H1 (cell line): ENCODE measurements around the gene SLC6A20. TPM values are rescaled to one million over a fixed set of nuclear protein-coding genes. Genes with fewer than 3 reads are reported as not detected.

ENCODE experiments used
- CTCF ChIA-PET: fragments of 300-600 bp; sonication (Branson Sonifier 250); formaldehyde crosslinking; loops from one replicate; lab custom pipeline; 2021; ENCODE audit not compliant: partially characterized antibody; lab: Charles Lee
- POLR2A ChIA-PET: fragments of 300-600 bp; sonication (Branson Sonifier 250); formaldehyde crosslinking; loops from one replicate; lab custom pipeline; 2021; ENCODE audit warnings: inconsistent platforms; ENCODE audit not compliant: partially characterized antibody; lab: Charles Lee
- DNase-seq, 2 experiments: peaks; one replicate each; pipeline versions ENCODE4 v3.0.0 to v3.0.0-alpha.2; 2010 to 2022; ENCODE audit warnings: low spot score in 2 of 2, low read depth in 1 of 2, mixed read lengths in 1 of 2
- FAIRE-seq: peaks from 2 replicates; lab custom pipeline; 2011; peaks lifted over from hg19 to GRCh38; lab: Jason Lieb, UNC
- H2AFZ ChIP-seq: 2 replicates; pipeline ENCODE4 v1.8.1; 2012; ENCODE audit warnings: low read length, inconsistent platforms
- H2AK5ac ChIP-seq: 2 replicates; pipeline ENCODE4 v1.6.1; 2013; ENCODE audit warnings: low read depth, low read length
- H2BK120ac ChIP-seq: replicated peaks from 2 replicates; pipeline ENCODE3; 2013; ENCODE audit warnings: low read depth, low read length, inconsistent platforms
- H2BK12ac ChIP-seq: 2 replicates; pipeline ENCODE4 v1.6.1; 2013; ENCODE audit warnings: low read depth, low read length
- H2BK15ac ChIP-seq: 2 replicates; pipeline ENCODE4 v1.6.1; 2013; ENCODE audit warnings: low read length
- H2BK20ac ChIP-seq: 2 replicates; pipeline ENCODE4 v1.6.1; 2013; ENCODE audit warnings: low read length
- H2BK5ac ChIP-seq: 2 replicates; pipeline ENCODE4 v1.6.1; 2013; ENCODE audit warnings: low read depth, low read length
- H3K14ac ChIP-seq: 2 replicates; pipeline ENCODE4 v1.6.1; 2013; ENCODE audit warnings: inconsistent platforms; ENCODE audit not compliant: insufficient read length
- H3K18ac ChIP-seq: 2 replicates; pipeline ENCODE4 v1.6.1; 2013; ENCODE audit warnings: low read length; ENCODE audit errors: extremely low read depth
- H3K23ac ChIP-seq: 2 replicates; pipeline ENCODE4 v1.6.1; 2013; ENCODE audit warnings: inconsistent platforms; ENCODE audit not compliant: insufficient read length
- H3K23me2 ChIP-seq: 2 replicates; pipeline ENCODE4 v1.6.1; 2013; ENCODE audit warnings: low read depth, low read length
- H3K27ac ChIP-seq: 2 replicates; pipeline ENCODE4 v1.6.1; 2011; ENCODE audit warnings: low read depth, low read length, inconsistent platforms
- H3K27me3 ChIP-seq, 4 experiments: replicated peaks in 1 of 4; 1 replicate in 1 of 4; 2 replicates in 3 of 4; pipeline versions ENCODE4 v1.6.1 to v1.8.1; 2011 to 2013; ENCODE audit warnings: low read length in 3 of 4, mild to moderate bottlenecking in 3 of 4, inconsistent platforms in 2 of 4, mixed read lengths in 2 of 4, moderate library complexity in 1 of 4; ENCODE audit not compliant: control insufficient read depth in 3 of 4, insufficient read depth in 3 of 4; ENCODE audit errors: extremely low read depth in 1 of 4
- H3K36me3 ChIP-seq, 4 experiments: 2 replicates each; pipeline versions ENCODE4 v1.6.1 to v1.8.1; 2011 to 2013; ENCODE audit warnings: mild to moderate bottlenecking in 4 of 4, low read length in 3 of 4, moderate library complexity in 2 of 4, control low read depth in 1 of 4, inconsistent platforms in 1 of 4; ENCODE audit not compliant: insufficient read depth in 4 of 4, control insufficient read depth in 2 of 4
- H3K4ac ChIP-seq: replicated peaks from 2 replicates; pipeline ENCODE3; 2013; ENCODE audit warnings: low read length, low read depth, mixed read lengths, inconsistent platforms; ENCODE audit not compliant: insufficient read length
- H3K4me1 ChIP-seq, 4 experiments: replicated peaks in 1 of 4; 1 replicate in 1 of 4; 2 replicates in 3 of 4; pipeline versions ENCODE4 v1.6.1 to v1.8.1; 2011 to 2013; ENCODE audit warnings: low read length in 3 of 4, inconsistent platforms in 2 of 4, mixed read lengths in 1 of 4; ENCODE audit not compliant: insufficient read depth in 4 of 4, control insufficient read depth in 3 of 4
- H3K4me2 ChIP-seq, 2 experiments: 2 replicates each; pipeline versions ENCODE4 v1.6.1 to v1.8.1; 2011 to 2013; ENCODE audit warnings: low read depth in 2 of 2, low read length in 2 of 2, control low read depth in 1 of 2, inconsistent platforms in 1 of 2, mild to moderate bottlenecking in 1 of 2; ENCODE audit not compliant: insufficient read depth in 1 of 2
- H3K4me3 ChIP-seq, 4 experiments: fragments of 200-600, 300-600 bp in 1 of 4; sonication (generic), shearing (Covaris generic), sonication (Bioruptor Twin) in 1 of 4; 2 replicates each; pipeline versions ENCODE4 v1.5.1 to v1.8.1; 2011 to 2016; ENCODE audit warnings: low read length in 4 of 4, low read depth in 3 of 4, control low read depth in 2 of 4, inconsistent platforms in 2 of 4, mild to moderate bottlenecking in 2 of 4, mixed read lengths in 1 of 4, moderate library complexity in 1 of 4; ENCODE audit not compliant: insufficient read depth in 2 of 4; ENCODE audit errors: extremely low read depth in 1 of 4
- H3K56ac ChIP-seq: replicated peaks from 2 replicates; pipeline ENCODE3; 2013; ENCODE audit warnings: low read depth, mild to moderate bottlenecking, mixed read lengths, low read length, inconsistent platforms; ENCODE audit not compliant: insufficient read length
- H3K79me1 ChIP-seq: 2 replicates; pipeline ENCODE4 v1.6.1; 2013; ENCODE audit warnings: low read depth, low read length, control low read depth
- H3K79me2 ChIP-seq, 2 experiments: 2 replicates each; pipeline versions ENCODE4 v1.6.1 to v1.8.1; 2012 to 2013; ENCODE audit warnings: low read length in 2 of 2, mild to moderate bottlenecking in 2 of 2, inconsistent platforms in 1 of 2; ENCODE audit not compliant: insufficient read depth in 2 of 2, control insufficient read depth in 1 of 2
- H3K9ac ChIP-seq, 4 experiments: replicated peaks in 1 of 4; 1 replicate in 1 of 4; 2 replicates in 3 of 4; pipeline versions ENCODE4 v1.6.1 to v1.8.1; 2011 to 2013; ENCODE audit warnings: low read depth in 3 of 4, low read length in 3 of 4, control low read depth in 2 of 4, mild to moderate bottlenecking in 2 of 4, moderate library complexity in 2 of 4, inconsistent platforms in 1 of 4; ENCODE audit errors: extremely low read depth in 1 of 4
- H3K9me3 ChIP-seq, 2 experiments: 2 replicates each; pipeline versions ENCODE4 v1.6.1 to v1.8.1; 2012 to 2013; ENCODE audit warnings: mild to moderate bottlenecking in 2 of 2, moderate library complexity in 2 of 2, control low read depth in 1 of 2, inconsistent platforms in 1 of 2, low read depth in 1 of 2, low read length in 1 of 2, mixed read lengths in 1 of 2; ENCODE audit not compliant: insufficient read depth in 2 of 2
- H4K20me1 ChIP-seq, 2 experiments: replicated peaks in 1 of 2; 2 replicates each; pipeline versions ENCODE3 to v1.8.1; 2011 to 2013; ENCODE audit warnings: inconsistent platforms in 2 of 2, low read length in 2 of 2, mild to moderate bottlenecking in 1 of 2; ENCODE audit not compliant: insufficient read depth in 2 of 2, control insufficient read depth in 1 of 2
- H4K5ac ChIP-seq: 2 replicates; pipeline ENCODE4 v1.6.1; 2013; ENCODE audit warnings: low read length, low read depth, mixed read lengths, inconsistent platforms; ENCODE audit not compliant: insufficient read length
- H4K8ac ChIP-seq: 2 replicates; pipeline ENCODE4 v1.8.0; 2013; ENCODE audit warnings: mild to moderate bottlenecking, moderate library complexity, low read length, inconsistent platforms; ENCODE audit not compliant: insufficient read depth; ENCODE audit errors: extremely low read depth
- H4K91ac ChIP-seq: replicated peaks from 2 replicates; pipeline ENCODE3; 2013; ENCODE audit warnings: low read length, mixed read lengths, inconsistent platforms; ENCODE audit not compliant: insufficient read length
- ASH2L ChIP-seq: fragments of 200-600, 300-600 bp; sonication (generic); IDR thresholded peaks from one replicate; pipeline ENCODE4 v1.7.1; 2017; ENCODE audit warnings: low read length
- BRCA1 ChIP-seq: IDR thresholded peaks from 2 replicates; pipeline ENCODE4 v1.6.1; 2012; ENCODE audit warnings: low read depth, low read length, improper control_type of control experiment
- CEBPB ChIP-seq: IDR thresholded peaks from 2 replicates; pipeline ENCODE4 v1.6.1; 2012; ENCODE audit warnings: low read depth, low read length
- CREB1 ChIP-seq: IDR thresholded peaks from 2 replicates; pipeline ENCODE4 v1.6.1; 2012; ENCODE audit warnings: inconsistent platforms
- EGR1 ChIP-seq: IDR thresholded peaks from 2 replicates; pipeline ENCODE4 v1.6.1; 2011; ENCODE audit warnings: low read depth, low read length, borderline replicate concordance
- GTF2F1 ChIP-seq: IDR thresholded peaks from 2 replicates; pipeline ENCODE4 v1.6.1; 2012; ENCODE audit warnings: low read depth, low read length, improper control_type of control experiment, borderline replicate concordance
- NANOG ChIP-seq: IDR thresholded peaks from 2 replicates; pipeline ENCODE4 v1.6.1; 2011; ENCODE audit warnings: low read length, low read depth, mild to moderate bottlenecking, inconsistent platforms; ENCODE audit not compliant: insufficient read depth, poor library complexity, severe bottlenecking
- NRF1 ChIP-seq: IDR thresholded peaks from 2 replicates; pipeline ENCODE4 v1.6.1; 2011; ENCODE audit warnings: mild to moderate bottlenecking, low read depth, low read length, improper control_type of control experiment
- POLR2AphosphoS5 ChIP-seq: IDR thresholded peaks from 2 replicates; pipeline ENCODE4 v1.6.1; 2011; ENCODE audit warnings: low read depth, low read length
- RFX5 ChIP-seq: IDR thresholded peaks from 2 replicates; pipeline ENCODE4 v1.6.1; 2011; ENCODE audit warnings: low read depth, low read length, improper control_type of control experiment, borderline replicate concordance
- SP1 ChIP-seq: IDR thresholded peaks from 2 replicates; pipeline ENCODE4 v1.6.1; 2011; ENCODE audit warnings: low read depth, low read length
- SRF ChIP-seq: IDR thresholded peaks from 2 replicates; pipeline ENCODE4 v1.6.1; 2011; ENCODE audit warnings: mild to moderate bottlenecking, low read depth, low read length, moderate library complexity
- TAF1 ChIP-seq: IDR thresholded peaks from 2 replicates; pipeline ENCODE4 v1.6.1; 2011; ENCODE audit warnings: mild to moderate bottlenecking, low read depth, low read length
- TBP ChIP-seq: IDR thresholded peaks from 2 replicates; pipeline ENCODE4 v1.6.1; 2011; ENCODE audit warnings: low read depth, low read length, improper control_type of control experiment
- TCF12 ChIP-seq: IDR thresholded peaks from 2 replicates; pipeline ENCODE4 v1.6.1; 2011; ENCODE audit warnings: low read depth, mild to moderate bottlenecking, low read length
- WGBS, 2 experiments: shearing (Covaris generic) in 1 of 2; methylation state at CpG; one replicate each; pipeline versions ENCODE4 v1.1.6 to v1.1.7; 2013 to 2015; ENCODE audit warnings: low lambda C conversion rate in 2 of 2, mixed read lengths in 2 of 2, inconsistent platforms in 1 of 2, low coverage in 1 of 2, missing lambda C conversion rate in 1 of 2; ENCODE audit not compliant: insufficient replicate concordance in 2 of 2, insufficient coverage in 1 of 2, insufficient read length in 1 of 2; ENCODE audit errors: extremely low coverage in 1 of 2, missing lambda C conversion rate in 1 of 2; 5-methylcytosine and 5-hydroxymethylcytosine counted together
- polyA plus RNA-seq, 7 experiments: library from polyadenylated mRNA; depleted of rRNA in 3 of 7; stranded (reverse) in 5 of 7; unstranded in 2 of 7; fragments of >200 nt in 5 of 7; fragments of 200-250 nt in 2 of 7; gene quantifications; 1 replicate in 5 of 7; 2 replicates in 1 of 7; 4 replicates in 1 of 7; pipeline versions ENCODE4 v1.2.1 to v1.2.3, GENCODE V29; 2011 to 2013; ENCODE audit warnings: missing spikeins in 2 of 7, mixed read lengths in 2 of 7
- total RNA-seq: library from RNA; stranded (reverse); fragmentation: NEBNext Ultra II Directional; extraction: Animal tissue kit (Norgen Biotek cat#: 25700); gene quantifications from 2 replicates; pipeline ENCODE4 v1.2.1, GENCODE V29; 2021
- TF ChIP-seq, protein P1 (sequence below): IDR thresholded peaks from 2 replicates; pipeline ENCODE4 v1.6.1; 2012; ENCODE audit warnings: inconsistent platforms

The SLC6A20 gene
- total and polyA plus RNA-seq, 2 of the 8 experiments (the other 6 are each of a cell fraction or from before 2014, with no cell fraction given), result 0.05 TPM; not detected in 1

- H3K79me1 ChIP-seq, result no peaks in the 10 kb centered on the region
- no peaks in the 10 kb centered on the region for H3K79me2 ChIP-seq
- peaks cover 8 to 62% (median 24%) of the 10 kb centered on the region in 4 experiments for H3K36me3 ChIP-seq
- H4K20me1 ChIP-seq, result peaks cover 0 to 2% of the 10 kb centered on the region in 2 experiments
- no peak overlapping the region for H3K4me3 ChIP-seq
- H2AFZ ChIP-seq, result no peak overlapping the region
- H3K9me3 ChIP-seq, result no peaks in the 10 kb centered on the region
- FAIRE-seq (no peak), DNase-seq (no peak)
- no peak overlapping the region for H2BK120ac ChIP-seq
- no peak overlapping the region for H3K4ac ChIP-seq
- ChIA-PET CTCF (interaction anchor here (1.1 kb wide), 1 partner anchor 202 kb away, joined by 3 read pairs; no protein-coding TSS in a partner anchor), POLR2A (no interaction called here)
- no peak overlapping the region for H2AK5ac ChIP-seq
- H4K91ac ChIP-seq, result no peak overlapping the region
- H3K9ac ChIP-seq, result no peak overlapping the region
- H3K4me2 ChIP-seq, result no peak overlapping the region
- no peak overlapping the region for H2BK15ac ChIP-seq
- H3K56ac ChIP-seq, result no peak overlapping the region
- no peak overlapping the region for H3K23ac ChIP-seq
- H3K23me2 ChIP-seq, result no peaks in the 10 kb centered on the region
- H4K8ac ChIP-seq, result no peak overlapping the region
- no peak overlapping the region for H2BK20ac ChIP-seq
- no peak overlapping the region for H3K14ac ChIP-seq
- H2BK5ac ChIP-seq, result no peak overlapping the region
- 65% methylated on average over 4 of the region's 4 CpGs; no CpG with 5 or more reads in 1 of the 2 experiments for WGBS, 2 experiments
- H4K5ac ChIP-seq, result no peak overlapping the region
- no peak overlapping the region for H2BK12ac ChIP-seq
- no peak overlapping the region; the same call in 1 of the 2 replicates for H3K18ac ChIP-seq
- H3K27ac ChIP-seq, result no peak overlapping the region
- no peaks in the 10 kb centered on the region for H3K4me1 ChIP-seq
- H3K27me3 ChIP-seq, result no peaks in the 10 kb centered on the region
- TF ChIP-seq TBP (no peak), CEBPB (no peak), TCF12 (no peak), NRF1 (no peak), RFX5 (no peak), CREB1 (no peak), SP1 (no peak), TAF1 (no peak), ASH2L (no peak), BRCA1 (no peak), SRF (no peak), GTF2F1 (no peak), POLR2AphosphoS5 (no peak), EGR1 (no peak), NANOG (no peak)
- TF ChIP-seq, protein P1, sequence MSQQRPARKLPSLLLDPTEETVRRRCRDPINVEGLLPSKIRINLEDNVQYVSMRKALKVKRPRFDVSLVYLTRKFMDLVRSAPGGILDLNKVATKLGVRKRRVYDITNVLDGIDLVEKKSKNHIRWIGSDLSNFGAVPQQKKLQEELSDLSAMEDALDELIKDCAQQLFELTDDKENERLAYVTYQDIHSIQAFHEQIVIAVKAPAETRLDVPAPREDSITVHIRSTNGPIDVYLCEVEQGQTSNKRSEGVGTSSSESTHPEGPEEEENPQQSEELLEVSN, result no peak
These were observed 84.4 kb downstream of the SLC6A20 start for GRCh38 chr3:45711931-45712330.
